Upper lobe of left lung (tissue), 4 donors: ENCODE measurements around the gene ADAMTS2.

ENCODE experiments used
- CTCF ChIP-seq, 6 experiments: fragments of 450-650 bp in 4 of 6; fragments of 200-600 bp in 2 of 6; sonication (generic) in 2 of 6; IDR thresholded peaks; one replicate each; pipeline ENCODE4 v1.5.1; 2016 to 2019; ENCODE audit warnings: antibody characterized with exemption in 6 of 6
- POLR2A ChIP-seq, 4 donors: fragments of 450-650 bp; IDR thresholded peaks; one replicate each; pipeline ENCODE4 v1.5.1; 2016 to 2017; ENCODE audit warnings: antibody characterized with exemption in 4 of 4, mild to moderate bottlenecking in 2 of 4

GRCh38 chr5:179114756-179115155 lies 230.5 kb downstream of the ADAMTS2 start:
- TF ChIP-seq CTCF (IDR thresholded peaks at IDR 0.05) (no peak), POLR2A (IDR thresholded peaks at IDR 0.05) (no peak)
